Sigmoid colon (tissue), 4 donors: Measurements from ENCODE around the gene ZBED4.

Experiments used
- CTCF ChIP-seq, 4 experiments: fragments of 450-650 bp in 3 of 4; fragments of 200-600 bp in 1 of 4; IDR thresholded peaks; one replicate each; pipeline ENCODE4 v1.5.1; 2016 to 2019; ENCODE audit warnings: antibody characterized with exemption in 4 of 4, mild to moderate bottlenecking in 3 of 4, moderate library complexity in 2 of 4
- EP300 ChIP-seq, 4 donors: sonication (generic); formaldehyde crosslinking; IDR thresholded peaks; one replicate each; pipeline ENCODE4 v1.6.1; 2017; ENCODE audit warnings: antibody characterized with exemption in 4 of 4
- POLR2A ChIP-seq, 2 donors: fragments of 450-650 bp; IDR thresholded peaks; one replicate each; pipeline ENCODE4 v1.6.1; 2016; ENCODE audit warnings: antibody characterized with exemption in 2 of 2, mild to moderate bottlenecking in 2 of 2, moderate library complexity in 2 of 2
- POLR2AphosphoS5 ChIP-seq, 4 donors: sonication (generic); formaldehyde crosslinking; IDR thresholded peaks; one replicate each; pipeline ENCODE4 v1.6.1; 2017; ENCODE audit warnings: antibody characterized with exemption in 4 of 4

- TF ChIP-seq CTCF (IDR thresholded peaks at IDR 0.05) (no peak), EP300 (IDR thresholded peaks at IDR 0.05) (no peak), POLR2A (IDR thresholded peaks at IDR 0.05) (no peak), POLR2AphosphoS5 (IDR thresholded peaks at IDR 0.05) (no peak)
These were observed 2.7 kb downstream of the ZBED4 start for GRCh38 chr22:49856343-49856742.
